GM19438 (cell line): ENCODE results near the gene MLKL.
"Not testable (repeated sequence)": the region's sequence is repeated elsewhere in the genome, so short reads cannot be mapped to it uniquely, and the experiment has no call there.

Source experiments
- ATAC-seq: cut with Tn5 transposase; IDR thresholded peaks from one replicate; pipeline ENCODE4 v1.9.1; 2021; ENCODE audit warnings: low read depth; ENCODE audit not compliant: unreplicated experiment

The MLKL gene

DNA sequence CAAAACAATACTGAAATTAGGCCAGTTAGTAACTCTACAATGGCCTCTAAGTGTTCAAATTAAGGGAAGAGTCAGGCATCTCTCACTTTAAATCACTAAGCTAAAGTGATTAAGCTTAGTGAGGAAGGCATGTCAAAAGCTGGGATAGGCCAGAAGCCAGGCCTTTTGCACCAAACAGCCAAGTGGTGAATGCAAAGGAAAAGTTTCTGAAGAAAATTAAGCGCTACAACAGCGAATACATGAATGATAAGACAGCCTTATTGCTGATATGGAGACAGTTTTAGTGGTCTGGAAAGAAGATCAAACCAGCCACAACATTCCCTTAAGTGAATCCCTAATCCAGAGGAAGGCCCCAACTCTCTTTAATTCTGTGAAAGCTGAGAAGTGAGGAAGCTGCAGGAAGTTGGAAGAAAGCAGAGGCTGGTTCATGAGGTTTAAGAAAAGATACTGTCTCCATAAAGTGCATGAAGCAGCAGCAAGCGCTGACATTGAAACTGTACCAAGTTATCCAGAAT lies 46.1 kb downstream of the MLKL start:
- no peak for ATAC-seq

- ATAC-seq: not testable (repeated sequence)
Measured at GRCh38 chr16:74652883-74653282, 47.8 kb downstream of the MLKL start.

DNA sequence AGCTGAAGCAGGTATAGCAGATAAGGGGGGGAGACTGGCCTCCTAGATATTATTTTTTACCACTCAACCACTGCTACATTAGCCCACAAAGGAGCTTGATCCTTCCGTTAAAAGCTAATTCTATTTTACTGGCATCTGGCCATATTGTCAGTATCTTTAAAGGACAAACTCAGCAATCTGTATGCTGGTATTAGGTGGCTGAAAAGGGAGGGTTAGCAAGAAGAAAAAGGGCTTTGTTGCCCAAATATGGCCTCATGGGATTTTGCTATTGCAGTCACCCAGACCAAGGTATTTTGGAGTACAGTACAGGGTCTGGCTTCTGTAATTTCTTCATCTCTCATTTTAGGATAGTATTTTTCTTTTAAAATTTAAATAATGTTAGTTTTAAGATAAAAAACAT lies 48.4 kb downstream of the MLKL start:
- ATAC-seq: no peak

- ATAC-seq: no peak
Measured at GRCh38 chr16:74651841-74652240, 48.8 kb downstream of the MLKL start.

DNA sequence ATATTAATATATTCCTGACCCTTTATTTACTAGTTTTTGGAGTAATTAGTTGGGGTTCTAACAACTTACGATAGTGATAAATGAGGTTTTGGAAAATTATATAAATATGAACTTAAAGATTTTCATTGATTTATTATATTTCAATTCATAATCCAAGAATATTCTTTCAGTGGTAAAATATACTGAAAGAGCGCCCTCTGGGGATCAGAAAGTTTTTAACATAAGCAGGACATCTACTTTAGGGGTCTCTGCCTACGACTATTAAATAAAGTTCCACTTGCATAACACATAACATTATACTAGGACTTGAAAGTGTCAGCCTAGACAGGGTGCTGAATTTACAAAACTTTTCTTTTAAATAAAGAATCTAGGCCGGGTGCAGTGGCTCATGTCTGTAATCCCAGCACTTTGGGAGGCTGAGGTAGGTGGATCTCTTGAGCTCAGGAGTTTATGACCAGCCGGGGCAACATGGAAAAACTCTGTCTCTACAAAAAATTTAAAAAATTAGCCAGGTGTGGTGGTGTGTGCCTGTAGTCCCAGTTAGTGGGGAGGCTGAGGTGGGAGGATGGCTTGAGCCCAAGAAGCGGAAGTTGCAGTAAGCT lies 49.6 kb downstream of the MLKL start:
- ATAC-seq: no peak

GRCh38 chr16:74649839-74650504 lies 50.7 kb downstream of the MLKL start:
- no peak for ATAC-seq

DNA sequence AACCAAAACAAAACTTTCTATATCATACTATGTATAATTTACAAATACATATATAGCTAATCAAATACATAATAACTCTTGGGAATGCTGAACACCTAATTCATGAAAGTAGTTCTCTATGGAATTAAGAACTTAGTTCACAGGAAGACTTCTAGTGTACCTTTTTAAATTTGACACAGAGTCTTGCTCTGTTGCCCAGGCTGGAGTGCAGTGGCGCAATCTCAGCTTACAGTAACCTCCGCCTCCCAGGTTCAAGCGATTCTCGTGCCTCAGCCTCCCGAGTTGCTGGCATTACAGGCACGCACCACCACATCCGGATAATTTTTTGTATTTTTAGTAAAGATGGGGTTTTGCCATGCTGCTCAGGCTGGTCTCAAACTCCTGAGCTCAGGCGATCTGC lies 58.7 kb downstream of the MLKL start:
- ATAC-seq: no peak

DNA sequence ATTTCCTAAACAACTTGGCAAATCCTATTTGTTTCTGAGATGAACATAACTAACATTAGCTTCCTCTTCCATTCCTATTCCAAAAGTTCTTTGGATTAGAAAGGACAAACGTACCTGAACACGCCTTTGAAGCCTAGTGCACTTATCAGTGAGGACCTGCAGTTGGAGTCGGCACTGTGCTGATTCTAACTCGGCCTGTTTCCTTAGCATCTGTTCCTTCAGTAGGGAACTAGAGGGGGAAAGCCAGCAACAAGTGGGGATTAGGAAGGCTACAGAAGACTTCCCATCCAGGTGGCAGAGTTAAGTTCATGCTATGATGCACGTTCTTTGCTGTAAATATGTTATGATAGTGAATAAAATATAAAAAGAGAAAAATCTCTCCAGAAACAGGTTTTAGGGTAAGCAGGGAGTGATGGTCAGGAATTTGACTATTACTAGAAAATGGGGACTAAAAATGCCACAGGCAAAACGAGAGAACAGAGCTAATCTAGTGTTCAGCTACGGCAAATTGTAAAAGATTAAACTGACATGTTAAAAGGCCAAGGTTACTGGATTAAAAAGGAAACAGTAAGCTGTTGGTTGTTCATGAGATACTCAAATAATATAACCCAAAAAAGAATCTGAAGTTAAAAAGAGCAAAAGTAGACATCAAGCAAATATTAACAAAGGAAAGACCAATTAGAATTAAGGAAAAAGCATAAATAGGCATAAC lies 62.8 kb downstream of the MLKL start:
- no peak for ATAC-seq

GRCh38 chr16:74635303-74635702 lies 65.4 kb downstream of the MLKL start:
- no peak for ATAC-seq

DNA sequence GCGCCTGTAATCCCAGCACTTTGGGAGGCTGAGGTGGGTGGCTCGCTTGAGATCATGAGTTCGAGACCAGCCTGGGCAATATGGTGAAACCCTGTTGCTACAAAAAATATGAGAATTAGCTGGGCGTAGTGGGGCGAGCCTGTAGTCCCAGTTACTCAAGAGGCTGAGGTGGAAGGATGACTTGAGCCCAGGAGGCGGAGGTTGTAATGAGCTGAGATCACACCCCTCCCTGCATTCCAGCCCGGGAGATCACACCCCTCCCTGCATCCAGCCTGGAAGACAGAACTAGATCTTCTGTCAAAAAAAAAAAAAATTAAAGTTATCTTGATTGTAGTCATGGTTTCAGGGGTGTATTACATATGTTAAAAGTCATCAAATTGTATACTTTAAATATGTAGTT lies 67.0 kb downstream of the MLKL start:
- ATAC-seq: no peak

GRCh38 chr16:74627506-74628220 lies 73.0 kb downstream of the MLKL start:
- ATAC-seq: no peak

DNA sequence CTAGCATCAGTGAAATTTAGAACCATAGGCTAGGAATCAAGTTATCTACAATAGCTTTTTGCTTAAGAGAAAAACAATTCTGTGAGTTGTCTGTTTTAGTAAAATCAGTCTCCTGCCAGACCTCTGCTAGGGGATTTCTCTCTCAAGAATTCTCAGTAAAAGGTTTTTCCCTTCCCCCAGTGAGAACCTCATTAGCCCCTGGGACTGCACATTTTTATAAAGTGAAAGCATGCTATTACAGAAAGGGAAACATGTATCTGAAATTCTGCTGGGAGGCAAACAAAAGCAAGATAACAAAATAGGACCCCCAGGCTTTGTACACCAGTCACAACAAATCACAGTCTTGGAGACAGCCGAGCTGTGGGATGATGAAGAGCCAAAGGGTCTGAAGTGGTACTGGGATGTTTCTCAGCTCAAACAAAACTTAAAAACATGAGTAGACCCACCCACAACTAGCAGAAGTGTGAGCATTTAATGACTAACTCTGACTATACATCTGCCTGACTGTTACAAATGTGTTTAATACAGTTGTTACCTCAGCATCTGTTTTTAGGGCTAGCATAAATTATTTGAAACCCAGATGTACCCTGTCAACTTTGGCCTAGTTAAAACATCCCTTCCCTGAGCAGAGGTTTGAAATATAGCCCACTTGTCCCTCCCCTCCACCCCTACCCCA lies 73.8 kb downstream of the MLKL start:
- no peak for ATAC-seq

DNA sequence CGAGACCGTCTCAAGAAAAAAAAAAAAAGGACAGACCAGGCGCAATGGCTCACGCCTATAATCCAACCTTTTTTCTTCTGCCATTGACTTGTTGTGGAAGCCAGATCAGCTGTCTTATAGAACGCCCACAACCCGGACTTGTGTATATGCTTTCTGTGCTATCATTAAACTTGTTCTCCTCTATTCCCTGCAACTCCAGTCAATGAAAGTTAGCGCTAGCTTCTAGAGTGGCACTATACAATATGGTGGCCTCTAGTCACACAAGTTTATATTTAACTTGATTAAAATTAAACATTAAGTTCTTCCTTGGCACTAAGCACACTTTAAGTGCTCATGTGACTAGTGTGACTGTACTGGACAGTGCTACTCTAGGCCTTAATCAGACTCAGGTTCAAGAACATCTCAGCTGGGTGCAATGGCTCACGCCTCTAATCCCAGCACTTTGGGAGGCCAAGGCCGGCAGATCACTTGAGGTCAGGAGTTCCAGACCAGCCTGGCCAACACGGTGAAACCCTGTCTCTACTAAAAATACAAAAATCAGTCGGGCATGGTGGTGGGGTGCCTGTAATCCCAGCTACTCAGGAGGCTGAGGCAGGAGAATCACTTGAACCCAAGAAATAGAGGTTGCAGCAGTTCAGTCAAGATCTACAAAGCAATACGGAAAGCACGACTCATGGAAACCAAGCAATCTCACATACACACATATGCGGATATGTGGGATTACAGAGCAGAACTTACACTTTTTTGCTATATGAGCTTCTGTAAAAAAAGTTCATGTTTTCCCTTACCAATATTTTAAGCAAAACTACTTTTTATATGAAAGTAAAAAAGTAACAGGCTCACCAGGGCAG lies 74.9 kb downstream of the MLKL start:
- no peak for ATAC-seq

GRCh38 chr16:74623839-74624235 lies 76.8 kb downstream of the MLKL start:
- ATAC-seq: no peak

DNA sequence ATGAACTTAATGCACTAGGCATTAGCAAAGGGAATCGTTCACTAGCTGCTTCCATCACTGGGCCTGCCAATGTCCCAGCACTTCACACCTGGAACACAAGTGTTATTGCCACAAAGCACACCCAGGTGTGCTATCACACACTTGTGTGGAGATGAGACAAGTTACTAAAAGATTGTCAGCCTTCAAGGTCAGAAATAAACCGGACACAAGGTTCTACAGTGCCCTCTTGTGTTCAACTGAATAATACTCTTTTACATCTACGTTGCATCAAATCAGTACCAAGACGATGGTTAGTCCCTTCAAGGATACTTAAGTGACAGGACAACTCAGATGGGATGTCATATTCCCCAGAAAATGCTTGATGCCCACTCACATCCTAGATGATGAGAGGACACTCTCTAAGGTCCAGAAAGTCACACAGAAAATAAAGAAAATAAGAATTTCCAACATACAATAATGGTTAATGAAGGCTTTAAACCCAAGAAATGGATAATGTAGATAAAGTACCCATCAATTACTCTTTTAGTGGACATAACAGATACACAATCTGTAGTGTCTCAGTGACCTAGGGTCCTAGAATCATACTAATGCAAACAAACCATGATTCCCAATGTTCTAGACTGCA lies 77.3 kb downstream of the MLKL start:
- ATAC-seq: no peak

DNA sequence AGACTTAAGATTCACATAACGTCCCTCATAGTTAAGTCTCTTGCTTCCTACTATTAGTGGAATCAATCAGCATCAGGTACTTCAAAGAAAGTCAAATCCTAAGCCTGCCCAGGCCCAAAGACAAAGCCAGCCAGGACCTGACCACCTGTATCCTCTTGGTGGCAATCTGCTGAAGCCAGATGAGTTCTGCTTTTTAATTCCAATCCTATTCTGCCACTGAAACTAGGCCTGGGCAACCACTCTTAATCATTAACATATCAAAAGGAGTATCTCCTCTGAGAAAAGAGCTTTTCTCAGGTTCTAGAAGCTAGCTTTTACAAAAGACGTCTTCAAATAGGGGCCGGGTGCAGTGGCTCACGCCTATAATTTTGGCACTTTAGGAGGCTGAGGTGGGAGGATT lies 78.7 kb downstream of the MLKL start:
- ATAC-seq: no peak
